IMR-90 (cell line): ENCODE results near the gene DLL1. TPM values are rescaled to one million over a fixed set of nuclear protein-coding genes. Genes with fewer than 3 reads are reported as not detected.

Experiments used
- ATAC-seq: fragments of 200-7000 bp; cut with Tn5 transposase; 2 replicates; pipeline ENCODE4 v1.9.1; 2020; ENCODE audit warnings: low read depth, mild to moderate bottlenecking, moderate library complexity
- BruUV-seq: library from RNA; stranded (reverse); fragments of 400-500 nt; replicated peaks from 2 replicates; lab custom pipeline; 2021; lab: Mats Ljungman, UMichigan
- CTCF ChIA-PET: fragments of 300-600 bp; formaldehyde crosslinking; extraction: SDS; loops from one replicate; lab custom pipeline; 2021; ENCODE audit warnings: antibody characterized with exemption; lab: Yijun Ruan, JAX
- POLR2A ChIA-PET: fragments of 300-600 bp; sonication (Branson Sonifier 250); formaldehyde crosslinking; loops from one replicate; lab custom pipeline; 2022; ENCODE audit warnings: antibody characterized with exemption; ENCODE audit not compliant: unreplicated experiment; lab: Charles Lee
- DNase-seq: peaks from one replicate; pipeline ENCODE4 v3.0.0; 2013
- H2AFZ ChIP-seq: replicated peaks from 2 replicates; pipeline ENCODE3; 2013; ENCODE audit warnings: low read length, mild to moderate bottlenecking; ENCODE audit not compliant: poor library complexity
- H2AK5ac ChIP-seq: 2 replicates; pipeline ENCODE4 v1.6.1; 2013; ENCODE audit warnings: low read depth, low read length, inconsistent platforms
- H2AK9ac ChIP-seq: replicated peaks from 2 replicates; pipeline ENCODE3; 2013; ENCODE audit warnings: mild to moderate bottlenecking, low read depth, low read length, moderate library complexity; ENCODE audit not compliant: poor library complexity
- H2BK120ac ChIP-seq: 2 replicates; pipeline ENCODE4 v1.6.1; 2013; ENCODE audit warnings: low read depth, low read length, inconsistent platforms
- H2BK15ac ChIP-seq: 3 replicates; pipeline ENCODE4 v1.6.1; 2013; ENCODE audit warnings: low read depth, low read length, inconsistent platforms
- H2BK20ac ChIP-seq: 2 replicates; pipeline ENCODE4 v1.6.1; 2013; ENCODE audit warnings: low read depth, mild to moderate bottlenecking, inconsistent platforms, low read length, moderate library complexity
- H2BK5ac ChIP-seq: 2 replicates; pipeline ENCODE4 v1.6.1; 2013; ENCODE audit warnings: mild to moderate bottlenecking, low read depth, low read length, inconsistent platforms; ENCODE audit not compliant: poor library complexity, severe bottlenecking
- H3K14ac ChIP-seq: replicated peaks from 2 replicates; pipeline ENCODE4 v1.6.1; 2013; ENCODE audit warnings: low read depth, low read length, inconsistent platforms
- H3K18ac ChIP-seq: 2 replicates; pipeline ENCODE4 v1.6.1; 2013; ENCODE audit warnings: low read depth, low read length, control low read depth
- H3K23ac ChIP-seq: 2 replicates; pipeline ENCODE4 v1.6.1; 2013; ENCODE audit warnings: low read depth, low read length, inconsistent platforms
- H3K27ac ChIP-seq: 2 replicates; pipeline ENCODE4 v1.5.1; 2013; ENCODE audit warnings: mild to moderate bottlenecking, control low read depth, low read length; ENCODE audit not compliant: insufficient read depth
- H3K27me3 ChIP-seq: 2 replicates; pipeline ENCODE4 v1.6.1; 2013; ENCODE audit warnings: low read length; ENCODE audit not compliant: control insufficient read depth, insufficient read depth
- H3K36me3 ChIP-seq: 2 replicates; pipeline ENCODE4 v1.6.1; 2013; ENCODE audit warnings: low read length, mixed read lengths; ENCODE audit not compliant: control insufficient read depth, insufficient read depth
- H3K4ac ChIP-seq: 2 replicates; pipeline ENCODE4 v1.6.1; 2013; ENCODE audit warnings: low read depth, low read length, inconsistent platforms
- H3K4me1 ChIP-seq: 2 replicates; pipeline ENCODE4 v1.6.1; 2013; ENCODE audit warnings: low read length, mixed read lengths; ENCODE audit not compliant: control insufficient read depth, insufficient read depth
- H3K4me2 ChIP-seq: 2 replicates; pipeline ENCODE4 v1.6.1; 2013; ENCODE audit warnings: low read depth, mild to moderate bottlenecking, control low read depth, low read length, moderate library complexity
- H3K4me3 ChIP-seq: 2 replicates; pipeline ENCODE4 v1.5.1; 2013; ENCODE audit warnings: low read depth, mild to moderate bottlenecking, control low read depth, low read length, moderate library complexity; ENCODE audit not compliant: insufficient read depth
- H3K56ac ChIP-seq: 2 replicates; pipeline ENCODE4 v1.6.1; 2013; ENCODE audit warnings: low read length, inconsistent platforms; ENCODE audit not compliant: insufficient read depth; ENCODE audit errors: extremely low read depth
- H3K79me1 ChIP-seq, 2 experiments: 2 replicates each; pipeline ENCODE4 v1.6.1; 2013; ENCODE audit warnings: low read length in 2 of 2, inconsistent platforms in 1 of 2, low read depth in 1 of 2
- H3K9ac ChIP-seq: 2 replicates; pipeline ENCODE4 v1.6.1; 2013; ENCODE audit warnings: low read depth, low read length, control low read depth
- H3K9me1 ChIP-seq: 2 replicates; pipeline ENCODE4 v1.6.1; 2013; ENCODE audit warnings: low read length, inconsistent platforms; ENCODE audit not compliant: insufficient read depth
- H3K9me3 ChIP-seq: 2 replicates; pipeline ENCODE4 v1.6.1; 2013; ENCODE audit warnings: low read length; ENCODE audit not compliant: control insufficient read depth, insufficient read depth
- H4K20me1 ChIP-seq: 2 replicates; pipeline ENCODE4 v1.6.1; 2013; ENCODE audit warnings: low read length, inconsistent platforms; ENCODE audit not compliant: insufficient read depth
- H4K5ac ChIP-seq: 2 replicates; pipeline ENCODE4 v1.6.1; 2013; ENCODE audit warnings: mild to moderate bottlenecking, low read depth, low read length, control low read depth
- H4K8ac ChIP-seq, 2 experiments: 2 replicates each; pipeline ENCODE4 v1.6.1; 2013; ENCODE audit warnings: low read depth in 2 of 2, low read length in 2 of 2, control low read depth in 1 of 2, inconsistent platforms in 1 of 2
- H4K91ac ChIP-seq: 2 replicates; pipeline ENCODE4 v1.6.1; 2013; ENCODE audit warnings: low read depth, low read length, inconsistent platforms; ENCODE audit not compliant: insufficient read depth
- BHLHE40 ChIP-seq: fragments of 150-350 bp; IDR thresholded peaks from 2 replicates; pipeline ENCODE4 v1.6.1; 2016; ENCODE audit warnings: mild to moderate bottlenecking, low read depth, low read length
- CHD1 ChIP-seq: IDR thresholded peaks from 2 replicates; pipeline ENCODE4 v1.6.1; 2012; ENCODE audit warnings: low read depth, low read length, improper control_type of control experiment
- MAFK ChIP-seq: IDR thresholded peaks from 2 replicates; pipeline ENCODE4 v1.6.1; 2012; ENCODE audit warnings: low read depth, low read length, improper control_type of control experiment
- MXI1 ChIP-seq: IDR thresholded peaks from 2 replicates; pipeline ENCODE4 v1.6.1; 2012; ENCODE audit warnings: low read depth, mild to moderate bottlenecking, low read length, moderate library complexity, borderline replicate concordance
- NFE2L2 ChIP-seq: fragments of 150-350 bp; IDR thresholded peaks from 2 replicates; pipeline ENCODE4 v1.6.1; 2016; ENCODE audit warnings: low read depth, mild to moderate bottlenecking, low read length
- POLR2A ChIP-seq: IDR thresholded peaks from 2 replicates; pipeline ENCODE4 v1.6.1; 2012; ENCODE audit warnings: mild to moderate bottlenecking, low read depth, low read length
- RAD21 ChIP-seq: IDR thresholded peaks from 2 replicates; pipeline ENCODE4 v1.6.1; 2012; ENCODE audit warnings: low read length, improper control_type of control experiment
- RFX5 ChIP-seq: IDR thresholded peaks from 2 replicates; pipeline ENCODE4 v1.8.0; 2012; ENCODE audit warnings: low read depth, mild to moderate bottlenecking, low read length, moderate library complexity
- SMC3 ChIP-seq: fragments of 150-350 bp; IDR thresholded peaks from 2 replicates; pipeline ENCODE4 v1.6.1; 2016; ENCODE audit warnings: low read depth, mild to moderate bottlenecking, antibody characterized with exemption, low read length, moderate library complexity
- WGBS, 2 experiments: methylation state at CpG; one replicate each; pipeline versions ENCODE4 v1.1.5 to v1.1.7; 2013; ENCODE audit warnings: missing lambda C conversion rate in 2 of 2; ENCODE audit not compliant: insufficient read length in 1 of 2; ENCODE audit errors: extremely low coverage in 2 of 2; 5-methylcytosine and 5-hydroxymethylcytosine counted together
- dilution Hi-C: fragments of 300-500 bp; cut with HindIII; formaldehyde crosslinking; loops from one replicate; pipeline ENCODE4 v1.14.3; 2018; ENCODE audit warnings: low sequenced_read_pairs; ENCODE audit not compliant: unreplicated experiment
- in situ Hi-C: fragments of 300-500 bp; cut with MboI; formaldehyde crosslinking; loops from 3 replicates; pipeline ENCODE4 v1.14.3; 2019; ENCODE audit warnings: low sequenced_read_pairs, inconsistent platforms, mixed read lengths
- intact Hi-C: fragments of 100-400 bp; cut with micrococcal nuclease; formaldehyde crosslinking; loops from 2 replicates; pipeline ENCODE4 v1.10.0; 2022
- polyA plus RNA-seq, 3 experiments: library from polyadenylated mRNA; depleted of rRNA; stranded (reverse); fragments of >200 nt; gene quantifications; 2 replicates each; pipeline ENCODE4 v1.2.3, GENCODE V29; 2012; ENCODE audit warnings: low replicate concordance in 1 of 3
- total RNA-seq: library from RNA; depleted of rRNA; stranded (reverse); fragments of >200 nt; gene quantifications from 2 replicates; pipeline ENCODE4 v1.2.3, GENCODE V29; 2012

Gene DLL1
- total and polyA plus RNA-seq, 2 of the 4 experiments (the other 2 are of a cell fraction) = under 0.01 to 0.31 TPM

GRCh38 chr6:170277893-170278742 lies 12.8 kb downstream of the DLL1 start:
- Histone ChIP-seq H3K9ac (no peak overlapping the region), H3K4me3 (no peak overlapping the region), H3K14ac (no peak overlapping the region), H3K56ac (no peak overlapping the region), H2BK120ac (no peak overlapping the region), H3K9me1 (no peaks in the 10 kb centered on the region), H3K27me3 (peaks cover 11% of the 10 kb centered on the region), H4K5ac (no peak overlapping the region), H2BK5ac (no peak overlapping the region), H3K36me3 (no peaks in the 10 kb centered on the region), H3K9me3 (no peaks in the 10 kb centered on the region), H3K27ac (no peak overlapping the region), H4K8ac (no peak overlapping the region), H3K18ac (no peak overlapping the region), H3K4me1 (peaks cover 3% of the 10 kb centered on the region; the same call in 1 of the 2 replicates), H2BK20ac (no peak overlapping the region), H4K20me1 (no peaks in the 10 kb centered on the region), H3K4me2 (no peak overlapping the region), H2AK5ac (no peak overlapping the region), H4K91ac (no peak overlapping the region), H2AFZ (no peak overlapping the region), H2AK9ac (no peak overlapping the region), H3K79me1 (no peaks in the 10 kb centered on the region), H3K4ac (no peak overlapping the region), H2BK15ac (no peak overlapping the region), H3K23ac (no peak overlapping the region)
- WGBS, 2 experiments = 100% methylated on average over 1 of the region's 8 CpGs; no CpG with 5 or more reads in 1 of the 2 experiments
- CTCF ChIA-PET = no interaction called here
- dilution Hi-C loops (no loop called here), intact Hi-C loops (no loop called here), in situ Hi-C loops (no loop called here)
- no TSS peak for BruUV-seq
- POLR2A ChIA-PET = no interaction called here
- ATAC-seq (no peak), DNase-seq (no peak)
- no peak for TF ChIP-seq SMC3
- no peak for TF ChIP-seq POLR2A
- no peak for TF ChIP-seq BHLHE40
- no peak for TF ChIP-seq MXI1
- TF ChIP-seq RFX5 = no peak
- no peak for TF ChIP-seq RAD21
- no peak for TF ChIP-seq CHD1
- TF ChIP-seq NFE2L2 = no peak
- TF ChIP-seq MAFK = no peak
